NT2/D1 (cell line): Measurements from ENCODE around the gene OSGEP.

ENCODE experiments used
- DNase-seq: peaks from one replicate; pipeline ENCODE4 v3.0.0-alpha.2; 2011; ENCODE audit warnings: low read depth, low spot score
- H3K27me3 ChIP-seq: 2 replicates; pipeline ENCODE4 v1.6.0; 2011; ENCODE audit warnings: mild to moderate bottlenecking; ENCODE audit not compliant: insufficient read length, insufficient read depth
- H3K36me3 ChIP-seq: 2 replicates; pipeline ENCODE4 v1.6.1; 2011; ENCODE audit warnings: mild to moderate bottlenecking, low read length, mixed read lengths; ENCODE audit not compliant: insufficient read depth, insufficient read length
- H3K4me1 ChIP-seq: 2 replicates; pipeline ENCODE4 v1.5.1; 2011; ENCODE audit not compliant: insufficient read depth, insufficient read length
- H3K4me3 ChIP-seq: 2 replicates; pipeline ENCODE4 v1.5.1; 2011; ENCODE audit warnings: low read depth; ENCODE audit not compliant: insufficient read length
- H3K9ac ChIP-seq: 2 replicates; pipeline ENCODE4 v1.6.0; 2011; ENCODE audit warnings: low read depth; ENCODE audit not compliant: insufficient read length
- H3K9me3 ChIP-seq: 2 replicates; pipeline ENCODE4 v1.5.1; 2011; ENCODE audit warnings: mild to moderate bottlenecking, low read length; ENCODE audit not compliant: insufficient read depth
- SUZ12 ChIP-seq: IDR thresholded peaks from 2 replicates; pipeline ENCODE4 v1.6.1; 2011; ENCODE audit not compliant: insufficient read length, insufficient read depth; ENCODE audit errors: extremely low read depth
- YY1 ChIP-seq: IDR thresholded peaks from 2 replicates; pipeline ENCODE4 v1.6.1; 2011; ENCODE audit not compliant: insufficient read length, insufficient read depth
- ZNF274 ChIP-seq: IDR thresholded peaks from 2 replicates; pipeline ENCODE4 v1.6.1; 2011; ENCODE audit warnings: mild to moderate bottlenecking, low read depth, low read length

The OSGEP gene

GRCh38 chr14:20493634-20494033 lies 39.0 kb upstream of the OSGEP start:
- no peak overlapping the region for H3K4me3 ChIP-seq
- no peak for TF ChIP-seq SUZ12
- TF ChIP-seq YY1, result no peak
- TF ChIP-seq ZNF274, result no peak
- H3K9me3 ChIP-seq, result peaks cover 33% of the 10 kb centered on the region
- H3K9ac ChIP-seq, result no peak overlapping the region
- no peak for DNase-seq
- no peaks in the 10 kb centered on the region for H3K27me3 ChIP-seq
- no peaks in the 10 kb centered on the region for H3K4me1 ChIP-seq
- H3K36me3 ChIP-seq, result no peaks in the 10 kb centered on the region

DNA sequence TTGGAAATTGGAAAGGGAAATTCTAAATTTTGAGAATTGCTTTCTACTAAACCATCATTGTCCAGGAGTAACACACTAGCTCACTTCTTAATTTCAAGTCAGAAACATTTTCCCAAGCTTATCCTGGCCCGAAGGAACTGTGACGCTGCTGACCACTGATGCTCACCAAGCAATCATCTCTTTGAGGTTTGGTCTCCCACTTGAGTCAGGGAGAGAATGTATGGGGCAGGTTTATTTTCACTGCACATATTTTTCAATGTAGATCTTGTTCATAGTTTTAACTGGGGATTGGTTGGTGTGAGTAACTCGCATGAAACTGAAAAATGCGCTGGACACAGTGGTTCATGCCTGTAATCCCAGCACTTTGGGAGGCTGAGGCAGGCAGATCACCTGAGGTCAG lies 37.9 kb upstream of the OSGEP start:
- H3K36me3 ChIP-seq, result no peaks in the 10 kb centered on the region
- H3K9ac ChIP-seq, result no peak overlapping the region
- no peak for TF ChIP-seq YY1
- no peak for TF ChIP-seq ZNF274
- TF ChIP-seq SUZ12, result no peak
- no peaks in the 10 kb centered on the region for H3K27me3 ChIP-seq
- no peaks in the 10 kb centered on the region for H3K4me1 ChIP-seq
- DNase-seq, result no peak
- no peak overlapping the region for H3K4me3 ChIP-seq
- H3K9me3 ChIP-seq, result peaks cover 33% of the 10 kb centered on the region

- Histone ChIP-seq H3K4me3 (no peak overlapping the region), H3K9me3 (peaks cover 21% of the 10 kb centered on the region), H3K36me3 (no peaks in the 10 kb centered on the region), H3K9ac (no peak overlapping the region), H3K4me1 (no peaks in the 10 kb centered on the region), H3K27me3 (no peaks in the 10 kb centered on the region)
- no peak for DNase-seq
- TF ChIP-seq ZNF274, result no peak
- TF ChIP-seq SUZ12, result no peak
- no peak for TF ChIP-seq YY1
These were observed 36.0 kb upstream of the OSGEP start for GRCh38 chr14:20490563-20490962.

- Histone ChIP-seq H3K4me3 (no peak overlapping the region), H3K27me3 (no peaks in the 10 kb centered on the region), H3K36me3 (no peaks in the 10 kb centered on the region), H3K9me3 (peaks cover 14% of the 10 kb centered on the region; the same call in 1 of the 2 replicates), H3K4me1 (no peaks in the 10 kb centered on the region), H3K9ac (no peak overlapping the region)
- TF ChIP-seq YY1 (no peak), SUZ12 (no peak), ZNF274 (no peak)
- DNase-seq, result no peak
These were observed 34.7 kb upstream of the OSGEP start for GRCh38 chr14:20489093-20489994.

DNA sequence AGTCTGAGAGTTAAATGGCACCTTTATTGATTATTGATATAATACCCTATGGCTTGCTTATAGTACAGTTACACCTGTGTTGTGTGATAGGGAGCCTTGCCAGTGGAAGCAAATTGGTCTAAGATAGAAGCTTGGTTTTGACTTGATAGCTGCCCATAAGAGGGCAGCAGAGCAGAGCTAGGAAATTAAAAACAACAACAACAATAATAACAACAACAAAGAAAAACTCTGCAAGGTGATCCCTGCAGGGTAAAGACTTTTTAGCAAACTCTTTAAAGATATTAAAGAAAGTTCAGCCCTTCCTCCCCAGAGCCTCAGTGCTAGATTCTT lies 32.7 kb upstream of the OSGEP start:
- no peak overlapping the region for H3K4me3 ChIP-seq
- peaks cover 3% of the 10 kb centered on the region; the same call in 1 of the 2 replicates for H3K9me3 ChIP-seq
- H3K4me1 ChIP-seq, result no peaks in the 10 kb centered on the region
- H3K9ac ChIP-seq, result no peak overlapping the region
- H3K36me3 ChIP-seq, result no peaks in the 10 kb centered on the region
- no peaks in the 10 kb centered on the region for H3K27me3 ChIP-seq
- no peak for DNase-seq
- no peak for TF ChIP-seq YY1
- no peak for TF ChIP-seq ZNF274

DNA sequence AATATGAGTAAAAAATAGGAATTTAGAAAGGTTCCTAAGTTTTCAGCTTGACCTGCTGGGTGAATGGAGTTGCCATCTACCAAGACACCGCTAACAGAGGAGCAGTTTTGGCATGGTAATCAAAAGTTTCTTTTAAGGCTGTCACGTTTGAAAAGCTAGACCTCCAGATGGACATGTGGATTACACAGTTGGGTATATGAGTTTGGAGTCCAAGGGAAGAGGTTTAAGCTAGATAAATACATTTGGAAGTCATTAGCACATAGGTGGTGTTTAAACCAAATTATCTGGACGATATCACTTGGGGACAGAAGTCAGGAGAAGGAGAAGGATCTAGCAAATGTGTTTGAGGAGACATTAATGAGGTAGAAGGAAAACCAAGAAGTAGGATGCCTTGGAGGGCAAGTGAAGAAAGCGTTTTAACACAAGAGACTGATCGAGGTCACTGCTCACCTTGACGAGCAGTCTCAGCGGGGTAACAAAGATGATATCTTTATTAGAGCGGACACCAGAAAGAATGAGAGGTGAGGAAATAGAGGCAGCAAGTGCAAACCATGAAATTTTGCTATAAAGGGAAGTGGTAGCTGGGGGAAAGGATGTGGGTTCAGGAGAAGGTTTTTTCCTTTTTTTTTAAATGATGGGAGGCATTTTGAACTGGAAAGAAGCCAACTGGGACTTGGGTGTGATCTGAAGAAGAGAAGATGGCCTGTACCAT lies 32.2 kb upstream of the OSGEP start:
- H3K4me1 ChIP-seq, result no peaks in the 10 kb centered on the region
- H3K36me3 ChIP-seq, result no peaks in the 10 kb centered on the region
- no peak overlapping the region for H3K4me3 ChIP-seq
- H3K9ac ChIP-seq, result no peak overlapping the region
- no peaks in the 10 kb centered on the region for H3K27me3 ChIP-seq
- H3K9me3 ChIP-seq, result no peaks in the 10 kb centered on the region
- DNase-seq, result no peak
- TF ChIP-seq ZNF274 (no peak), YY1 (no peak), SUZ12 (no peak)

DNA sequence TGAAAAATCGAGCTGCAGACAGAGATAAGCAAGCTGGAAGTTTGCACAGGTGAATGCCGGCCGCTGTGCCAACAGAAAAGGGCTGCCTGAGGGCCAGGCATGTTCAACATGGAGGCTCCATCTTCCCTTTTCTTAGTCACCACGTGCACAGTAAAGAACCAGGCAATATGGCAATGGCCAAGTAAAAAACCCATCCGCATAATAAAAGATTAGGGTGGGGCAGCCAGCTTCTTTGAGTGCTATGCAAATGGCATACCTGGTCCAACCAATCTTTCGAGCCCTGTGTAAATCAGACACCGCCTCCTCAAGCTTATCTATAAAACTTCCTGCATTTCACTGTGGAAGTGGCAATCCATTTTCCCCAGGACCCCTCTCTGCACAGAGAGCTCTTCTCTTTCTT lies 31.3 kb upstream of the OSGEP start:
- no peak overlapping the region for H3K9ac ChIP-seq
- no peaks in the 10 kb centered on the region for H3K36me3 ChIP-seq
- H3K27me3 ChIP-seq, result no peaks in the 10 kb centered on the region
- no peak overlapping the region for H3K4me3 ChIP-seq
- DNase-seq, result no peak
- no peaks in the 10 kb centered on the region for H3K4me1 ChIP-seq
- TF ChIP-seq YY1 (no peak), ZNF274 (no peak), SUZ12 (no peak)
- no peaks in the 10 kb centered on the region for H3K9me3 ChIP-seq

GRCh38 chr14:20482382-20482781 lies 27.8 kb upstream of the OSGEP start:
- TF ChIP-seq SUZ12, result no peak
- no peak for TF ChIP-seq ZNF274
- no peak for TF ChIP-seq YY1
- H3K36me3 ChIP-seq, result peaks cover 7% of the 10 kb centered on the region
- H3K27me3 ChIP-seq, result no peaks in the 10 kb centered on the region
- no peak overlapping the region for H3K9ac ChIP-seq
- H3K4me1 ChIP-seq, result peaks cover 1% of the 10 kb centered on the region
- DNase-seq, result no peak
- no peaks in the 10 kb centered on the region for H3K9me3 ChIP-seq
- H3K4me3 ChIP-seq, result no peak overlapping the region
